Liver (tissue), 3 donors: ENCODE data around the gene ABCA4.

ENCODE experiments used
- CTCF ChIP-seq: fragments of 150-350 bp; IDR thresholded peaks from 2 replicates; pipeline ENCODE4 v1.5.1; 2017; ENCODE audit warnings: improper control_type of control experiment, low read depth, low read length; ENCODE audit not compliant: missing input control
- EGR1 ChIP-seq, 2 donors: IDR thresholded peaks; 2 replicates each; pipeline ENCODE4 v1.6.1; 2016 to 2018; ENCODE audit warnings: antibody characterized with exemption in 2 of 2, low read depth in 2 of 2
- HNF4A ChIP-seq, 2 donors: conservative IDR thresholded peaks; 2 replicates each; pipeline ENCODE4 v1.6.1; 2016; ENCODE audit warnings: antibody characterized with exemption in 2 of 2, mild to moderate bottlenecking in 2 of 2
- MAX ChIP-seq: IDR thresholded peaks from 2 replicates; pipeline ENCODE4 v1.6.1; 2016; ENCODE audit warnings: antibody characterized with exemption
- RAD21 ChIP-seq, 2 donors: IDR thresholded peaks; 2 replicates each; pipeline ENCODE4 v1.6.1; 2016; ENCODE audit warnings: antibody characterized with exemption in 2 of 2, mild to moderate bottlenecking in 2 of 2
- REST ChIP-seq: IDR thresholded peaks from 2 replicates; pipeline ENCODE4 v1.6.1; 2016; ENCODE audit warnings: antibody characterized with exemption, mild to moderate bottlenecking
- SP1 ChIP-seq: IDR thresholded peaks from 2 replicates; pipeline ENCODE4 v1.6.1; 2018; ENCODE audit warnings: antibody characterized with exemption, mild to moderate bottlenecking
- TAF1 ChIP-seq: conservative IDR thresholded peaks from 2 replicates; pipeline ENCODE4 v1.6.1; 2016; ENCODE audit warnings: antibody characterized with exemption, mild to moderate bottlenecking
- YY1 ChIP-seq: IDR thresholded peaks from 2 replicates; pipeline ENCODE4 v1.6.1; 2016; ENCODE audit warnings: antibody characterized with exemption, mild to moderate bottlenecking
- donor health status: healthy.
- donor health status: healthy.

GRCh38 chr1:94095112-94095637 is 25.8 kb downstream of the ABCA4 start:
- no peak for TF ChIP-seq CTCF
- TF ChIP-seq REST, result no peak
- no peak for TF ChIP-seq HNF4A (conservative IDR thresholded peaks at IDR 0.05)
- TF ChIP-seq MAX, result no peak
- no peak for TF ChIP-seq SP1
- TF ChIP-seq RAD21 (IDR thresholded peaks at IDR 0.05), result no peak
- no peak for TF ChIP-seq YY1
- TF ChIP-seq EGR1 (IDR thresholded peaks at IDR 0.05; ENCODE audit: low read depth in 2 of 2), result no peak
- no peak for TF ChIP-seq TAF1
